ENCODE data around the gene CEACAM6. TPM values are rescaled to one million over a fixed set of nuclear protein-coding genes. Genes with fewer than 3 reads are reported as not detected.

The CEACAM6 gene
- total and polyA plus RNA-seq, 2 experiments from 2014 or later, result not detected

GRCh38 chr19:41802770-41803169 lies 47.4 kb downstream of the CEACAM6 start (continued):
- TF ChIP-seq, protein P1, sequence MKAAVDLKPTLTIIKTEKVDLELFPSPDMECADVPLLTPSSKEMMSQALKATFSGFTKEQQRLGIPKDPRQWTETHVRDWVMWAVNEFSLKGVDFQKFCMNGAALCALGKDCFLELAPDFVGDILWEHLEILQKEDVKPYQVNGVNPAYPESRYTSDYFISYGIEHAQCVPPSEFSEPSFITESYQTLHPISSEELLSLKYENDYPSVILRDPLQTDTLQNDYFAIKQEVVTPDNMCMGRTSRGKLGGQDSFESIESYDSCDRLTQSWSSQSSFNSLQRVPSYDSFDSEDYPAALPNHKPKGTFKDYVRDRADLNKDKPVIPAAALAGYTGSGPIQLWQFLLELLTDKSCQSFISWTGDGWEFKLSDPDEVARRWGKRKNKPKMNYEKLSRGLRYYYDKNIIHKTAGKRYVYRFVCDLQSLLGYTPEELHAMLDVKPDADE (IDR thresholded peaks at IDR 0.05), result no peak
- TF ChIP-seq STAT1 (IDR thresholded peaks at IDR 0.05; ENCODE audit: unreplicated experiment), result no peak
- no peak for TF ChIP-seq ZNF462 (CRISPR knock-in tag; IDR thresholded peaks at IDR 0.05)
- TF ChIP-seq EZH2 (IDR thresholded peaks at IDR 0.05; ENCODE audit: low read depth, unreplicated experiment), result no peak
- no peak for TF ChIP-seq NANOG (IDR thresholded peaks at IDR 0.05; ENCODE audit: borderline replicate concordance)

- Histone ChIP-seq H3K36me3 (ENCODE audit: insufficient read depth) (no peaks in the 10 kb centered on the region), H3K79me2 (replicated peaks; ENCODE audit: insufficient read depth) (no peaks in the 10 kb centered on the region), H3K4me2 (no peak overlapping the region), H3K27ac (ENCODE audit: low read depth) (no peak overlapping the region), H3K4me3 (no peak overlapping the region), H3K9me2 (ENCODE audit: insufficient read depth) (no peaks in the 10 kb centered on the region), H3K27me3 (ENCODE audit: insufficient read depth) (no peaks in the 10 kb centered on the region), H4K20me1 (replicated peaks; ENCODE audit: insufficient read depth) (no peaks in the 10 kb centered on the region), H3K4me1 (ENCODE audit: insufficient read depth) (no peaks in the 10 kb centered on the region), H2AFZ (no peak overlapping the region), H3F3A (replicated peaks; ENCODE audit: low read depth) (no peaks in the 10 kb centered on the region)
- Mint-ChIP-seq H3K9me3 (peaks cover 10% of the 10 kb centered on the region), H3K4me3 (no peak overlapping the region), H3K27me3 (ENCODE audit: insufficient read depth, low read depth, poor library complexity) (peaks cover 8% of the 10 kb centered on the region), H3K4me1 (peaks cover 3% of the 10 kb centered on the region; the same call in 2 of the 3 replicates), H3K27ac (no peak overlapping the region), H3K36me3 (ENCODE audit: low read depth) (no peaks in the 10 kb centered on the region; the same call in 2 of the 3 replicates)
- ATAC-seq (no peak), DNase-seq (ENCODE audit: low spot score) (no peak)
- TF ChIP-seq JUNB (IDR thresholded peaks at IDR 0.05; ENCODE audit: unreplicated experiment) (no peak), POLR2AphosphoS5 (IDR thresholded peaks at IDR 0.05; ENCODE audit: low read depth) (no peak), EZH2 (IDR thresholded peaks at IDR 0.05; ENCODE audit: low read depth, unreplicated experiment) (no peak)
- TF ChIP-seq, protein P2, sequence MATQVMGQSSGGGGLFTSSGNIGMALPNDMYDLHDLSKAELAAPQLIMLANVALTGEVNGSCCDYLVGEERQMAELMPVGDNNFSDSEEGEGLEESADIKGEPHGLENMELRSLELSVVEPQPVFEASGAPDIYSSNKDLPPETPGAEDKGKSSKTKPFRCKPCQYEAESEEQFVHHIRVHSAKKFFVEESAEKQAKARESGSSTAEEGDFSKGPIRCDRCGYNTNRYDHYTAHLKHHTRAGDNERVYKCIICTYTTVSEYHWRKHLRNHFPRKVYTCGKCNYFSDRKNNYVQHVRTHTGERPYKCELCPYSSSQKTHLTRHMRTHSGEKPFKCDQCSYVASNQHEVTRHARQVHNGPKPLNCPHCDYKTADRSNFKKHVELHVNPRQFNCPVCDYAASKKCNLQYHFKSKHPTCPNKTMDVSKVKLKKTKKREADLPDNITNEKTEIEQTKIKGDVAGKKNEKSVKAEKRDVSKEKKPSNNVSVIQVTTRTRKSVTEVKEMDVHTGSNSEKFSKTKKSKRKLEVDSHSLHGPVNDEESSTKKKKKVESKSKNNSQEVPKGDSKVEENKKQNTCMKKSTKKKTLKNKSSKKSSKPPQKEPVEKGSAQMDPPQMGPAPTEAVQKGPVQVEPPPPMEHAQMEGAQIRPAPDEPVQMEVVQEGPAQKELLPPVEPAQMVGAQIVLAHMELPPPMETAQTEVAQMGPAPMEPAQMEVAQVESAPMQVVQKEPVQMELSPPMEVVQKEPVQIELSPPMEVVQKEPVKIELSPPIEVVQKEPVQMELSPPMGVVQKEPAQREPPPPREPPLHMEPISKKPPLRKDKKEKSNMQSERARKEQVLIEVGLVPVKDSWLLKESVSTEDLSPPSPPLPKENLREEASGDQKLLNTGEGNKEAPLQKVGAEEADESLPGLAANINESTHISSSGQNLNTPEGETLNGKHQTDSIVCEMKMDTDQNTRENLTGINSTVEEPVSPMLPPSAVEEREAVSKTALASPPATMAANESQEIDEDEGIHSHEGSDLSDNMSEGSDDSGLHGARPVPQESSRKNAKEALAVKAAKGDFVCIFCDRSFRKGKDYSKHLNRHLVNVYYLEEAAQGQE (IDR thresholded peaks at IDR 0.05; ENCODE audit: unreplicated experiment), result no peak
Observed at GRCh38 chr19:41804336-41804735, 49.0 kb downstream of the CEACAM6 start.

All from GM23338 (cell line).